HG02571 (cell line): ENCODE measurements around the gene LCN1.

Experiments
- ATAC-seq: cut with Tn5 transposase; IDR thresholded peaks from one replicate; pipeline ENCODE4 v1.9.1; 2021; ENCODE audit warnings: mild to moderate bottlenecking, moderate library complexity; ENCODE audit not compliant: unreplicated experiment

Gene LCN1

GRCh38 chr9:135520916-135521607 is at the start of gene LCN1:
Gene LCN1 (plus strand): TSS chr9:135521440. CDS start chr9:135521498, 58 bp downstream.
- no peak for ATAC-seq

GRCh38 chr9:135471791-135472640 is 49.2 kb upstream of the LCN1 start:
- ATAC-seq: no peak

GRCh38 chr9:135473972-135474543 is 47.2 kb upstream of the LCN1 start:
- no peak for ATAC-seq

GRCh38 chr9:135474915-135475314 is 46.3 kb upstream of the LCN1 start:
- ATAC-seq: no peak

GRCh38 chr9:135476561-135477355 is 44.5 kb upstream of the LCN1 start:
- no peak for ATAC-seq

- ATAC-seq: no peak
Observed at GRCh38 chr9:135478191-135478590, 43.0 kb upstream of the LCN1 start.

GRCh38 chr9:135478829-135479468 is 42.3 kb upstream of the LCN1 start:
- ATAC-seq: no peak

- ATAC-seq: no peak
Observed at GRCh38 chr9:135479469-135480052, 41.7 kb upstream of the LCN1 start, which contains the start of gene PPP1R26. Gene PPP1R26 (plus strand): TSS chr9:135479782. CDS start chr9:135484511, 4,729 bp downstream.

GRCh38 chr9:135480071-135480939 is 40.9 kb upstream of the LCN1 start:
- ATAC-seq: no peak

GRCh38 chr9:135480940-135481310 is 40.3 kb upstream of the LCN1 start:
- no peak for ATAC-seq

- ATAC-seq: no peak
Observed at GRCh38 chr9:135482015-135482754, 39.1 kb upstream of the LCN1 start.

- ATAC-seq: no peak
Observed at GRCh38 chr9:135484460-135485277, 36.6 kb upstream of the LCN1 start.

- no peak for ATAC-seq
Observed at GRCh38 chr9:135485385-135485784, 35.9 kb upstream of the LCN1 start.

GRCh38 chr9:135485832-135486231 is 35.4 kb upstream of the LCN1 start:
- ATAC-seq: no peak

- ATAC-seq: no peak
Observed at GRCh38 chr9:135486267-135487065, 34.8 kb upstream of the LCN1 start.

GRCh38 chr9:135487281-135488012 is 33.8 kb upstream of the LCN1 start:
- no peak for ATAC-seq
